ENCODE measurements around the gene TTBK1.
A peak's percentile ranks its signal among the peaks of the same experiment; 100 is the strongest.

TTBK1 gene

GRCh38 chr6:43231735-43232450, 11.4 kb upstream of the TTBK1 start:
- DNase-seq (ENCODE audit: low spot score) = no peak
- peaks cover 22% of the 10 kb centered on the region for H3K27me3 Mint-ChIP-seq (ENCODE audit: low read depth)

GRCh38 chr6:43235841-43236240, 7.4 kb upstream of the TTBK1 start:
- Mint-ChIP-seq H3K4me1 (ENCODE audit: low read depth) (peaks cover 3% of the 10 kb centered on the region), H3K9me3 (peaks cover 8% of the 10 kb centered on the region), H3K4me3 (no peak overlapping the region), H3K27me3 (ENCODE audit: low read depth) (peaks cover 42% of the 10 kb centered on the region), H3K27ac (no peak overlapping the region), H3K36me3 (ENCODE audit: low read depth) (peaks cover 2% of the 10 kb centered on the region)
- DNase-seq (ENCODE audit: low spot score) = no peak

More at GRCh38 chr6:43231735-43232450, 11.4 kb upstream of the TTBK1 start:
- Mint-ChIP-seq H3K4me1 (ENCODE audit: low read depth) (peaks cover 16% of the 10 kb centered on the region), H3K36me3 (ENCODE audit: low read depth) (no peaks in the 10 kb centered on the region), H3K9me3 (no peaks in the 10 kb centered on the region), H3K4me3 (no peak overlapping the region), H3K27ac (no peak overlapping the region)

GRCh38 chr6:43239054-43239453, 4.2 kb upstream of the TTBK1 start:
- H3K4me3 Mint-ChIP-seq = no peak overlapping the region
- no peak for DNase-seq (ENCODE audit: low spot score)
- peaks cover 31% of the 10 kb centered on the region for H3K27me3 Mint-ChIP-seq (ENCODE audit: low read depth)
- H3K36me3 Mint-ChIP-seq (ENCODE audit: low read depth) = peaks cover 2% of the 10 kb centered on the region
- peaks cover 8% of the 10 kb centered on the region for H3K9me3 Mint-ChIP-seq
- H3K27ac Mint-ChIP-seq = no peak overlapping the region
- peaks cover 6% of the 10 kb centered on the region for H3K4me1 Mint-ChIP-seq (ENCODE audit: low read depth)

- DNase-seq (ENCODE audit: low spot score) = no peak
- Mint-ChIP-seq H3K27me3 (ENCODE audit: low read depth) (peaks cover 27% of the 10 kb centered on the region), H3K4me3 (peak overlapping the region; percentile 37), H3K4me1 (ENCODE audit: low read depth) (peaks cover 6% of the 10 kb centered on the region), H3K27ac (no peak overlapping the region), H3K9me3 (peaks cover 8% of the 10 kb centered on the region), H3K36me3 (ENCODE audit: low read depth) (peaks cover 2% of the 10 kb centered on the region)
Observed at GRCh38 chr6:43240950-43241349, 2.3 kb upstream of the TTBK1 start.

GRCh38 chr6:43241446-43241845, 1.8 kb upstream of the TTBK1 start:
- no peak for DNase-seq (ENCODE audit: low spot score)
- Mint-ChIP-seq H3K27ac (no peak overlapping the region), H3K4me1 (ENCODE audit: low read depth) (peaks cover 6% of the 10 kb centered on the region), H3K9me3 (peaks cover 8% of the 10 kb centered on the region), H3K27me3 (ENCODE audit: low read depth) (peaks cover 24% of the 10 kb centered on the region), H3K4me3 (no peak overlapping the region), H3K36me3 (ENCODE audit: low read depth) (peaks cover 2% of the 10 kb centered on the region)

GRCh38 chr6:43243664-43244321, 512 bp downstream of the TTBK1 start:
- H3K4me3 Mint-ChIP-seq = no peak overlapping the region
- peaks cover 2% of the 10 kb centered on the region for H3K36me3 Mint-ChIP-seq (ENCODE audit: low read depth)
- no peak for DNase-seq (ENCODE audit: low spot score)
- H3K4me1 Mint-ChIP-seq (ENCODE audit: low read depth) = peaks cover 16% of the 10 kb centered on the region
- peaks cover 8% of the 10 kb centered on the region for H3K9me3 Mint-ChIP-seq
- peaks cover 19% of the 10 kb centered on the region for H3K27me3 Mint-ChIP-seq (ENCODE audit: low read depth)
- no peak overlapping the region for H3K27ac Mint-ChIP-seq

GRCh38 chr6:43246301-43247113, 3.2 kb downstream of the TTBK1 start:
- no peak for DNase-seq (ENCODE audit: low spot score)
- peaks cover 16% of the 10 kb centered on the region for H3K4me1 Mint-ChIP-seq (ENCODE audit: low read depth)
- H3K4me3 Mint-ChIP-seq = peak overlapping the region; percentile 80
- no peak overlapping the region for H3K27ac Mint-ChIP-seq
- no peaks in the 10 kb centered on the region for H3K9me3 Mint-ChIP-seq
- H3K27me3 Mint-ChIP-seq (ENCODE audit: low read depth) = peaks cover 14% of the 10 kb centered on the region
- H3K36me3 Mint-ChIP-seq (ENCODE audit: low read depth) = no peaks in the 10 kb centered on the region

- peak; percentile 84 for DNase-seq (ENCODE audit: low spot score)
- peaks cover 19% of the 10 kb centered on the region for H3K27me3 Mint-ChIP-seq (ENCODE audit: low read depth)
- no peaks in the 10 kb centered on the region for H3K9me3 Mint-ChIP-seq
- peaks cover 16% of the 10 kb centered on the region for H3K4me1 Mint-ChIP-seq (ENCODE audit: low read depth)
- no peaks in the 10 kb centered on the region for H3K36me3 Mint-ChIP-seq (ENCODE audit: low read depth)
- peak overlapping the region; percentile 80 for H3K4me3 Mint-ChIP-seq
- peak overlapping the region; percentile 67 for H3K27ac Mint-ChIP-seq
Observed at GRCh38 chr6:43247114-43247999, 4.1 kb downstream of the TTBK1 start.

- no peak overlapping the region for H3K27ac Mint-ChIP-seq
- peak overlapping the region; percentile 80 for H3K4me3 Mint-ChIP-seq
Observed at GRCh38 chr6:43248101-43248500, 4.8 kb downstream of the TTBK1 start.

GRCh38 chr6:43248791-43249190, 5.5 kb downstream of the TTBK1 start:
- no peak for DNase-seq (ENCODE audit: low spot score)
- no peak overlapping the region for H3K4me3 Mint-ChIP-seq
- peaks cover 16% of the 10 kb centered on the region for H3K4me1 Mint-ChIP-seq (ENCODE audit: low read depth)
- no peaks in the 10 kb centered on the region for H3K36me3 Mint-ChIP-seq (ENCODE audit: low read depth)
- peaks cover 19% of the 10 kb centered on the region for H3K27me3 Mint-ChIP-seq (ENCODE audit: low read depth)
- H3K27ac Mint-ChIP-seq = no peak overlapping the region
- no peaks in the 10 kb centered on the region for H3K9me3 Mint-ChIP-seq

More at GRCh38 chr6:43248101-43248500, 4.8 kb downstream of the TTBK1 start:
- Mint-ChIP-seq H3K36me3 (ENCODE audit: low read depth) (no peaks in the 10 kb centered on the region), H3K27me3 (ENCODE audit: low read depth) (peaks cover 19% of the 10 kb centered on the region), H3K4me1 (ENCODE audit: low read depth) (peaks cover 16% of the 10 kb centered on the region), H3K9me3 (no peaks in the 10 kb centered on the region)
- no peak for DNase-seq (ENCODE audit: low spot score)

GRCh38 chr6:43250992-43251373, 7.7 kb downstream of the TTBK1 start:
- peaks cover 16% of the 10 kb centered on the region for H3K4me1 Mint-ChIP-seq (ENCODE audit: low read depth)
- H3K36me3 Mint-ChIP-seq (ENCODE audit: low read depth) = no peaks in the 10 kb centered on the region
- H3K9me3 Mint-ChIP-seq = no peaks in the 10 kb centered on the region
- peaks cover 19% of the 10 kb centered on the region for H3K27me3 Mint-ChIP-seq (ENCODE audit: low read depth)
- H3K4me3 Mint-ChIP-seq = no peak overlapping the region
- H3K27ac Mint-ChIP-seq = no peak overlapping the region
- no peak for DNase-seq (ENCODE audit: low spot score)

GRCh38 chr6:43253401-43253800, 10.1 kb downstream of the TTBK1 start:
- Mint-ChIP-seq H3K4me3 (no peak overlapping the region), H3K27me3 (ENCODE audit: low read depth) (peaks cover 16% of the 10 kb centered on the region), H3K36me3 (ENCODE audit: low read depth) (no peaks in the 10 kb centered on the region), H3K9me3 (no peaks in the 10 kb centered on the region), H3K27ac (no peak overlapping the region), H3K4me1 (ENCODE audit: low read depth) (peaks cover 10% of the 10 kb centered on the region)
- DNase-seq (ENCODE audit: low spot score) = no peak

- H3K9me3 Mint-ChIP-seq = no peaks in the 10 kb centered on the region
- DNase-seq (ENCODE audit: low spot score) = peak; percentile 60
- no peak overlapping the region for H3K4me3 Mint-ChIP-seq
- H3K36me3 Mint-ChIP-seq (ENCODE audit: low read depth) = no peaks in the 10 kb centered on the region
- H3K27me3 Mint-ChIP-seq (ENCODE audit: low read depth) = peaks cover 13% of the 10 kb centered on the region
- H3K27ac Mint-ChIP-seq = no peak overlapping the region
- H3K4me1 Mint-ChIP-seq (ENCODE audit: low read depth) = peaks cover 10% of the 10 kb centered on the region
Observed at GRCh38 chr6:43254138-43254817, 11.0 kb downstream of the TTBK1 start.

All from T-helper 2 cell treated with Interferon-gamma antibody and Interleukin-4, amounts not matched to agents 5 μg/mL and 100 μg/mL, for 36 hours (primary cell).